H1 (cell line): ENCODE data around the gene BAG1. TPM values are rescaled to one million over a fixed set of nuclear protein-coding genes. Genes with fewer than 3 reads are reported as not detected.

ENCODE experiments used
- CTCF ChIA-PET: fragments of 300-600 bp; sonication (Branson Sonifier 250); formaldehyde crosslinking; loops from one replicate; lab custom pipeline; 2021; ENCODE audit not compliant: partially characterized antibody; lab: Charles Lee
- POLR2A ChIA-PET: fragments of 300-600 bp; sonication (Branson Sonifier 250); formaldehyde crosslinking; loops from one replicate; lab custom pipeline; 2021; ENCODE audit warnings: inconsistent platforms; ENCODE audit not compliant: partially characterized antibody; lab: Charles Lee
- DNase-seq, 2 experiments: peaks; one replicate each; pipeline versions ENCODE4 v3.0.0 to v3.0.0-alpha.2; 2010 to 2022; ENCODE audit warnings: low spot score in 2 of 2, low read depth in 1 of 2, mixed read lengths in 1 of 2
- FAIRE-seq: peaks from 2 replicates; lab custom pipeline; 2011; peaks lifted over from hg19 to GRCh38; lab: Jason Lieb, UNC
- H2AFZ ChIP-seq: 2 replicates; pipeline ENCODE4 v1.8.1; 2012; ENCODE audit warnings: low read length, inconsistent platforms
- H2AK5ac ChIP-seq: 2 replicates; pipeline ENCODE4 v1.6.1; 2013; ENCODE audit warnings: low read depth, low read length
- H2BK120ac ChIP-seq: replicated peaks from 2 replicates; pipeline ENCODE3; 2013; ENCODE audit warnings: low read depth, low read length, inconsistent platforms
- H2BK12ac ChIP-seq: 2 replicates; pipeline ENCODE4 v1.6.1; 2013; ENCODE audit warnings: low read depth, low read length
- H2BK15ac ChIP-seq: 2 replicates; pipeline ENCODE4 v1.6.1; 2013; ENCODE audit warnings: low read length
- H2BK20ac ChIP-seq: 2 replicates; pipeline ENCODE4 v1.6.1; 2013; ENCODE audit warnings: low read length
- H2BK5ac ChIP-seq: 2 replicates; pipeline ENCODE4 v1.6.1; 2013; ENCODE audit warnings: low read depth, low read length
- H3K14ac ChIP-seq: 2 replicates; pipeline ENCODE4 v1.6.1; 2013; ENCODE audit warnings: inconsistent platforms; ENCODE audit not compliant: insufficient read length
- H3K18ac ChIP-seq: 2 replicates; pipeline ENCODE4 v1.6.1; 2013; ENCODE audit warnings: low read length; ENCODE audit errors: extremely low read depth
- H3K23ac ChIP-seq: 2 replicates; pipeline ENCODE4 v1.6.1; 2013; ENCODE audit warnings: inconsistent platforms; ENCODE audit not compliant: insufficient read length
- H3K23me2 ChIP-seq: 2 replicates; pipeline ENCODE4 v1.6.1; 2013; ENCODE audit warnings: low read depth, low read length
- H3K27ac ChIP-seq: 2 replicates; pipeline ENCODE4 v1.6.1; 2011; ENCODE audit warnings: low read depth, low read length, inconsistent platforms
- H3K27me3 ChIP-seq, 4 experiments: replicated peaks in 1 of 4; 1 replicate in 1 of 4; 2 replicates in 3 of 4; pipeline versions ENCODE4 v1.6.1 to v1.8.1; 2011 to 2013; ENCODE audit warnings: low read length in 3 of 4, mild to moderate bottlenecking in 3 of 4, inconsistent platforms in 2 of 4, mixed read lengths in 2 of 4, moderate library complexity in 1 of 4; ENCODE audit not compliant: control insufficient read depth in 3 of 4, insufficient read depth in 3 of 4; ENCODE audit errors: extremely low read depth in 1 of 4
- H3K36me3 ChIP-seq, 4 experiments: 2 replicates each; pipeline versions ENCODE4 v1.6.1 to v1.8.1; 2011 to 2013; ENCODE audit warnings: mild to moderate bottlenecking in 4 of 4, low read length in 3 of 4, moderate library complexity in 2 of 4, control low read depth in 1 of 4, inconsistent platforms in 1 of 4; ENCODE audit not compliant: insufficient read depth in 4 of 4, control insufficient read depth in 2 of 4
- H3K4ac ChIP-seq: replicated peaks from 2 replicates; pipeline ENCODE3; 2013; ENCODE audit warnings: low read length, low read depth, mixed read lengths, inconsistent platforms; ENCODE audit not compliant: insufficient read length
- H3K4me1 ChIP-seq, 4 experiments: replicated peaks in 1 of 4; 1 replicate in 1 of 4; 2 replicates in 3 of 4; pipeline versions ENCODE4 v1.6.1 to v1.8.1; 2011 to 2013; ENCODE audit warnings: low read length in 3 of 4, inconsistent platforms in 2 of 4, mixed read lengths in 1 of 4; ENCODE audit not compliant: insufficient read depth in 4 of 4, control insufficient read depth in 3 of 4
- H3K4me2 ChIP-seq, 2 experiments: 2 replicates each; pipeline versions ENCODE4 v1.6.1 to v1.8.1; 2011 to 2013; ENCODE audit warnings: low read depth in 2 of 2, low read length in 2 of 2, control low read depth in 1 of 2, inconsistent platforms in 1 of 2, mild to moderate bottlenecking in 1 of 2; ENCODE audit not compliant: insufficient read depth in 1 of 2
- H3K4me3 ChIP-seq, 4 experiments: fragments of 200-600, 300-600 bp in 1 of 4; sonication (generic), shearing (Covaris generic), sonication (Bioruptor Twin) in 1 of 4; 2 replicates each; pipeline versions ENCODE4 v1.5.1 to v1.8.1; 2011 to 2016; ENCODE audit warnings: low read length in 4 of 4, low read depth in 3 of 4, control low read depth in 2 of 4, inconsistent platforms in 2 of 4, mild to moderate bottlenecking in 2 of 4, mixed read lengths in 1 of 4, moderate library complexity in 1 of 4; ENCODE audit not compliant: insufficient read depth in 2 of 4; ENCODE audit errors: extremely low read depth in 1 of 4
- H3K56ac ChIP-seq: replicated peaks from 2 replicates; pipeline ENCODE3; 2013; ENCODE audit warnings: low read depth, mild to moderate bottlenecking, mixed read lengths, low read length, inconsistent platforms; ENCODE audit not compliant: insufficient read length
- H3K79me1 ChIP-seq: 2 replicates; pipeline ENCODE4 v1.6.1; 2013; ENCODE audit warnings: low read depth, low read length, control low read depth
- H3K79me2 ChIP-seq, 2 experiments: 2 replicates each; pipeline versions ENCODE4 v1.6.1 to v1.8.1; 2012 to 2013; ENCODE audit warnings: low read length in 2 of 2, mild to moderate bottlenecking in 2 of 2, inconsistent platforms in 1 of 2; ENCODE audit not compliant: insufficient read depth in 2 of 2, control insufficient read depth in 1 of 2
- H3K9ac ChIP-seq, 4 experiments: replicated peaks in 1 of 4; 1 replicate in 1 of 4; 2 replicates in 3 of 4; pipeline versions ENCODE4 v1.6.1 to v1.8.1; 2011 to 2013; ENCODE audit warnings: low read depth in 3 of 4, low read length in 3 of 4, control low read depth in 2 of 4, mild to moderate bottlenecking in 2 of 4, moderate library complexity in 2 of 4, inconsistent platforms in 1 of 4; ENCODE audit errors: extremely low read depth in 1 of 4
- H3K9me3 ChIP-seq, 2 experiments: 2 replicates each; pipeline versions ENCODE4 v1.6.1 to v1.8.1; 2012 to 2013; ENCODE audit warnings: mild to moderate bottlenecking in 2 of 2, moderate library complexity in 2 of 2, control low read depth in 1 of 2, inconsistent platforms in 1 of 2, low read depth in 1 of 2, low read length in 1 of 2, mixed read lengths in 1 of 2; ENCODE audit not compliant: insufficient read depth in 2 of 2
- H4K20me1 ChIP-seq, 2 experiments: replicated peaks in 1 of 2; 2 replicates each; pipeline versions ENCODE3 to v1.8.1; 2011 to 2013; ENCODE audit warnings: inconsistent platforms in 2 of 2, low read length in 2 of 2, mild to moderate bottlenecking in 1 of 2; ENCODE audit not compliant: insufficient read depth in 2 of 2, control insufficient read depth in 1 of 2
- H4K5ac ChIP-seq: 2 replicates; pipeline ENCODE4 v1.6.1; 2013; ENCODE audit warnings: low read length, low read depth, mixed read lengths, inconsistent platforms; ENCODE audit not compliant: insufficient read length
- H4K8ac ChIP-seq: 2 replicates; pipeline ENCODE4 v1.8.0; 2013; ENCODE audit warnings: mild to moderate bottlenecking, moderate library complexity, low read length, inconsistent platforms; ENCODE audit not compliant: insufficient read depth; ENCODE audit errors: extremely low read depth
- H4K91ac ChIP-seq: replicated peaks from 2 replicates; pipeline ENCODE3; 2013; ENCODE audit warnings: low read length, mixed read lengths, inconsistent platforms; ENCODE audit not compliant: insufficient read length
- GTF2F1 ChIP-seq: IDR thresholded peaks from 2 replicates; pipeline ENCODE4 v1.6.1; 2012; ENCODE audit warnings: low read depth, low read length, improper control_type of control experiment, borderline replicate concordance
- KDM1A ChIP-seq: fragments of 200-600, 300-600 bp; sonication (generic); IDR thresholded peaks from 2 replicates; pipeline ENCODE4 v1.7.1; 2016; ENCODE audit warnings: mild to moderate bottlenecking, low read length, borderline replicate concordance
- WGBS, 2 experiments: shearing (Covaris generic) in 1 of 2; methylation state at CpG; one replicate each; pipeline versions ENCODE4 v1.1.6 to v1.1.7; 2013 to 2015; ENCODE audit warnings: low lambda C conversion rate in 2 of 2, mixed read lengths in 2 of 2, inconsistent platforms in 1 of 2, low coverage in 1 of 2, missing lambda C conversion rate in 1 of 2; ENCODE audit not compliant: insufficient replicate concordance in 2 of 2, insufficient coverage in 1 of 2, insufficient read length in 1 of 2; ENCODE audit errors: extremely low coverage in 1 of 2, missing lambda C conversion rate in 1 of 2; 5-methylcytosine and 5-hydroxymethylcytosine counted together
- polyA plus RNA-seq, 7 experiments: library from polyadenylated mRNA; depleted of rRNA in 3 of 7; stranded (reverse) in 5 of 7; unstranded in 2 of 7; fragments of >200 nt in 5 of 7; fragments of 200-250 nt in 2 of 7; gene quantifications; 1 replicate in 5 of 7; 2 replicates in 1 of 7; 4 replicates in 1 of 7; pipeline versions ENCODE4 v1.2.1 to v1.2.3, GENCODE V29; 2011 to 2013; ENCODE audit warnings: missing spikeins in 2 of 7, mixed read lengths in 2 of 7
- total RNA-seq: library from RNA; stranded (reverse); fragmentation: NEBNext Ultra II Directional; extraction: Animal tissue kit (Norgen Biotek cat#: 25700); gene quantifications from 2 replicates; pipeline ENCODE4 v1.2.1, GENCODE V29; 2021
- TF ChIP-seq, protein P1 (sequence below): IDR thresholded peaks from 2 replicates; pipeline ENCODE4 v1.6.1; 2011; ENCODE audit warnings: low read length, improper control_type of control experiment

The BAG1 gene
- total and polyA plus RNA-seq, 2 of the 8 experiments (the other 6 are each of a cell fraction or from before 2014, with no cell fraction given) = 14.7 to 59.8 TPM

DNA sequence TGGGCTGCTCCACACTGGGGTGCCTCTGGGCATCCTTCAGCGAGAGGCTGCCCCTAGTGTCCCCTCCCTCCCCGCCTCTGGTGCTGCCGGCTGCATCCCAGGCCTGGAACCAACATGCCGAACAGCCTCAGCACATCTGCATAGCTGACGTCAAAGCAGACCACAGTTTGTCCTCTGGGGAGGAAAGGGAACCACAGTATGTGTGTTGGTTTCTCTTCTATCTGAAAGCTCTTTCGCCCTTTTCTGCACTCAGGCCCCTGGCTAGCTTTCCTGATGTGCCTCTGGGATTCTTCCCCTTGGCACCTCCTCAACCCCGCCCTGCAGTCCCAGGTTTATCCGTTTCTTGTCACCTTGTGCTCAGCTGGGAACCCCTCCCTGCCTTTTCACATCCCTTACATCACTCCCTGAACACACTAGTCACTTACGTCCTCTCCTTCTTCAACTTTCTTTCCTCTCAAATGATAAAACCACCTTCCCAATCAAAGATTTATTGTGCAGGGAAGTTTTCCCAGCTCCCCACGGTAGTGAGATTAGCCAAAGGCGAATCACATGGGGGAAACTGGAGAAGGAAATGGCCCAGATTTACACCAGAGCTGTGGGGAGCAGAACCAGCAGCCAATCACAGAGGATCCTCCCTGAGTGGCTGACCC lies 61.8 kb downstream of the BAG1 start:
- Histone ChIP-seq H3K9me3 (no peaks in the 10 kb centered on the region), H2BK15ac (no peak overlapping the region), H3K4ac (no peak overlapping the region), H3K23ac (no peak overlapping the region), H4K8ac (no peak overlapping the region), H3K79me1 (no peaks in the 10 kb centered on the region), H2BK120ac (no peak overlapping the region), H3K9ac (no peak overlapping the region), H3K79me2 (no peaks in the 10 kb centered on the region), H4K5ac (no peak overlapping the region), H3K56ac (no peak overlapping the region), H3K4me3 (no peak overlapping the region), H3K4me2 (no peak overlapping the region), H3K27me3 (0 out of 7 replicates have a peak, but pooled peaks cover 0 to 1% (median 0%) of the 10 kb centered on the region in 4 experiments), H3K27ac (no peak overlapping the region), H3K23me2 (no peaks in the 10 kb centered on the region), H4K91ac (no peak overlapping the region), H3K36me3 (no peaks in the 10 kb centered on the region), H2AFZ (0 out of 2 replicates have a peak overlapping the region, but pooled peaks have one; percentile 28), H2BK5ac (no peak overlapping the region), H2BK20ac (no peak overlapping the region), H3K4me1 (no peaks in the 10 kb centered on the region), H2BK12ac (no peak overlapping the region), H4K20me1 (no peaks in the 10 kb centered on the region), H3K18ac (no peak overlapping the region), H2AK5ac (no peak overlapping the region), H3K14ac (no peak overlapping the region)
- POLR2A ChIA-PET = interaction anchor here (1.7 kb wide), 1 partner anchor 178 kb away, joined by 3 read pairs; the partner anchor contains the start of gene DNAJA1
- CTCF ChIA-PET = interaction anchor here (1.0 to 6.5 kb wide), 3 partner anchors 9 to 74 kb away, joined by 4 to 42 read pairs (median 10); no protein-coding TSS in a partner anchor
- no peak for DNase-seq
- TF ChIP-seq, protein P1, sequence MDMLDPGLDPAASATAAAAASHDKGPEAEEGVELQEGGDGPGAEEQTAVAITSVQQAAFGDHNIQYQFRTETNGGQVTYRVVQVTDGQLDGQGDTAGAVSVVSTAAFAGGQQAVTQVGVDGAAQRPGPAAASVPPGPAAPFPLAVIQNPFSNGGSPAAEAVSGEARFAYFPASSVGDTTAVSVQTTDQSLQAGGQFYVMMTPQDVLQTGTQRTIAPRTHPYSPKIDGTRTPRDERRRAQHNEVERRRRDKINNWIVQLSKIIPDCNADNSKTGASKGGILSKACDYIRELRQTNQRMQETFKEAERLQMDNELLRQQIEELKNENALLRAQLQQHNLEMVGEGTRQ = no peak
- TF ChIP-seq KDM1A = no peak
- no peak for TF ChIP-seq GTF2F1
- FAIRE-seq = no peak
- 80 to 100% methylated on average over 1 to 11 of the region's 11 CpGs for WGBS, 2 experiments
